Naive thymus-derived CD4-positive, alpha-beta T cell (primary cell): Measurements from ENCODE around the gene PDE6G. TPM values are rescaled to one million over a fixed set of nuclear protein-coding genes. Genes with fewer than 3 reads are reported as not detected.

ENCODE experiments used
- ATAC-seq: fragments of 150-1000 bp; cut with Tn5 transposase; 2 replicates; pipeline ENCODE4 v1.10.0; 2021; ENCODE audit warnings: mild to moderate bottlenecking, moderate library complexity
- CTCF ChIA-PET: fragments of 350-600 bp; sonication (Branson Sonifier 250); formaldehyde crosslinking; loops from one replicate; lab custom pipeline; 2021; ENCODE audit warnings: antibody characterized with exemption; lab: Charles Lee
- POLR2A ChIA-PET: fragments of 350-600 bp; sonication (Branson Sonifier 250); formaldehyde crosslinking; loops from one replicate; lab custom pipeline; 2021; ENCODE audit warnings: antibody characterized with exemption, inconsistent platforms; lab: Charles Lee
- DNase-seq, 9 donors: peaks; one replicate each; pipeline versions ENCODE4 v3.0.0 to v3.0.0-alpha.2; 2020 to 2022; ENCODE audit warnings: mixed read lengths in 1 of 9
- H3K27ac ChIP-seq: one replicate; pipeline ENCODE4 v1.7.0; 2013; ENCODE audit warnings: mild to moderate bottlenecking, low read depth, low read length, moderate library complexity
- H3K27me3 ChIP-seq, 2 donors: one replicate each; pipeline ENCODE4 v1.7.0; 2013; ENCODE audit warnings: low read length in 2 of 2, mild to moderate bottlenecking in 2 of 2, moderate library complexity in 2 of 2; ENCODE audit not compliant: control insufficient read depth in 2 of 2, insufficient read depth in 2 of 2
- H3K36me3 ChIP-seq, 3 experiments: 1 replicate in 2 of 3; 2 replicates in 1 of 3; pipeline ENCODE4 v1.7.0; 2013; ENCODE audit warnings: low read length in 3 of 3, mild to moderate bottlenecking in 3 of 3, moderate library complexity in 1 of 3; ENCODE audit not compliant: insufficient read depth in 3 of 3, control insufficient read depth in 2 of 3
- H3K4me1 ChIP-seq, 2 donors: one replicate each; pipeline ENCODE4 v1.7.0; 2013; ENCODE audit warnings: low read length in 2 of 2, mild to moderate bottlenecking in 2 of 2, moderate library complexity in 1 of 2; ENCODE audit not compliant: control insufficient read depth in 2 of 2, insufficient read depth in 2 of 2
- H3K4me3 ChIP-seq: 2 replicates; pipeline ENCODE4 v1.7.0; 2013; ENCODE audit warnings: mild to moderate bottlenecking, low read length
- H3K9me3 ChIP-seq, 3 experiments: 1 replicate in 2 of 3; 2 replicates in 1 of 3; pipeline ENCODE4 v1.7.0; 2013; ENCODE audit warnings: low read length in 3 of 3; ENCODE audit not compliant: control insufficient read depth in 2 of 3
- H3K27ac Mint-ChIP-seq, 9 donors: one replicate each; pipeline ENCODE4 v1.8.0; 2020 to 2022; ENCODE audit warnings: mixed read lengths in 9 of 9, mild to moderate bottlenecking in 8 of 9, moderate library complexity in 5 of 9, inconsistent platforms in 2 of 9
- H3K27me3 Mint-ChIP-seq, 5 donors: one replicate each; pipeline ENCODE4 v1.8.0; 2021 to 2022; ENCODE audit warnings: mixed read lengths in 5 of 5, mild to moderate bottlenecking in 1 of 5
- H3K36me3 Mint-ChIP-seq, 5 donors: one replicate each; pipeline ENCODE4 v1.8.0; 2020 to 2022; ENCODE audit warnings: mixed read lengths in 5 of 5, mild to moderate bottlenecking in 3 of 5, inconsistent platforms in 1 of 5
- H3K4me1 Mint-ChIP-seq, 7 donors: one replicate each; pipeline ENCODE4 v1.8.0; 2020 to 2022; ENCODE audit warnings: mixed read lengths in 7 of 7, mild to moderate bottlenecking in 3 of 7, inconsistent platforms in 1 of 7
- H3K4me3 Mint-ChIP-seq, 10 donors: one replicate each; pipeline ENCODE4 v1.8.0; 2020 to 2022; ENCODE audit warnings: mild to moderate bottlenecking in 10 of 10, mixed read lengths in 10 of 10, moderate library complexity in 6 of 10, inconsistent platforms in 2 of 10
- H3K9me3 Mint-ChIP-seq, 11 donors: one replicate each; pipeline ENCODE4 v1.8.0; 2020 to 2022; ENCODE audit warnings: mixed read lengths in 11 of 11, mild to moderate bottlenecking in 4 of 11, inconsistent platforms in 1 of 11, moderate library complexity in 1 of 11
- intact Hi-C, 2 donors: fragments of 100-400 bp; cut with micrococcal nuclease; formaldehyde crosslinking; loops; one replicate each; pipeline ENCODE4 v1.15.1; 2023
- polyA plus RNA-seq, 2 donors: library from polyadenylated mRNA; unstranded; fragments of 300-500 nt; fragmentation: Illumina TruSeq; gene quantifications; one replicate each; pipeline ENCODE4 v1.2.3, GENCODE V29; 2021
- total RNA-seq, 6 experiments: library from RNA in 5 of 6; stranded (reverse) in 5 of 6; gene quantifications; 1 replicate in 5 of 6; 2 replicates in 1 of 6; pipeline ENCODE4 v1.2.3 and lab custom pipeline; 2021 to 2026

Gene PDE6G
- total and polyA plus RNA-seq, 7 experiments from 2014 or later, result 1.0 to 28.0 (median 2.0) TPM

DNA sequence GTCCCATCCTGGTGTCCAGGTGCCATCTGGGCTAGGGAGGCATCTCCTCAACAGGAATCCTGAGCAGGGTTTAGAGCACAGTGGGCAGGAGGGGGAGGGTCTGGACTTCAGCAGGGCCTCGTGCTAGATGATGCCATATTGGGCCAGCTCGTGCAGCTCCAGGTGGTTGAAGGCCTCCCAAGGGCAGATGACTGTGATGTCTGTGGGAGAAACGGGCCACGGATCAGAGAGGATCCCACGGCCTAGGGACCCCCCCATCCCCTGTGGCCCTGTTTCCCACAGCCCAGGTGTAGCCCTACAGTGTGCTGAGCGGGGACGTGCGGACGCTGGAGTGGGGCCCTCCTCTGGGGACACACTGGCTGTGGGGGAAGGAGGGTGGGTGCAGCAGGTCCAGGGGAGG lies 5.4 kb downstream of the PDE6G start:
- intact Hi-C loops, result no loop called here
- H3K27ac Mint-ChIP-seq, result no peak overlapping the region
- peaks cover 8 to 24% (median 16%) of the 10 kb centered on the region in 7 donors for H3K4me1 Mint-ChIP-seq
- peaks cover 0 to 6% (median 0%) of the 10 kb centered on the region in 5 donors for H3K36me3 Mint-ChIP-seq
- peaks cover 0 to 14% (median 0%) of the 10 kb centered on the region in 11 donors for H3K9me3 Mint-ChIP-seq
- Histone ChIP-seq H3K27ac (no peak overlapping the region), H3K4me3 (no peak overlapping the region), H3K27me3 (peaks cover 0 to 8% of the 10 kb centered on the region in 2 donors), H3K9me3 (peaks cover 0 to 11% (median 0%) of the 10 kb centered on the region in 3 experiments), H3K4me1 (peaks cover 0 to 5% of the 10 kb centered on the region in 2 donors), H3K36me3 (no peaks in the 10 kb centered on the region)
- no peak for ATAC-seq
- ChIA-PET POLR2A (no interaction called here), CTCF (no interaction called here)
- no peak overlapping the region for H3K4me3 Mint-ChIP-seq
- peaks cover 4 to 27% (median 15%) of the 10 kb centered on the region in 5 donors for H3K27me3 Mint-ChIP-seq
- DNase-seq, result no peak

DNA sequence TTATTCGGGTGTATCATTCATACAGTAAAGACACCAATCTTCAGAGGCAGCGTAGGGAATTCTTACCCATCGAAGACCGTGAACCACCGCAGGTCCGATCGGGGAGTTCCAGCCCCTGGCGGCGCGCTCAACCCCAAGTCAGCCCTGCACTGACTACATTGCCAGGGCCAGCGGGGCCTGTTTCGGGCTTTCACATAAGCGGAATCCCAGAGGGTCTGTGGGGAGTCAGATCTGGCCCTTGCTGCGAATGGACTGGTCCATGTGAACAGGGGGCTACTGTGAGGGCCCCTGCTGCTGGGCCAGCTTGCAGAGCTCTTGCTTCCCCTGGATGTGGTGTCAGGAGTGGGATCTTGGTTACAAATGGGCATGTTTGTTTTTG lies 7.6 kb downstream of the PDE6G start:
- H3K36me3 Mint-ChIP-seq, result peaks cover 0 to 6% (median 0%) of the 10 kb centered on the region in 5 donors
- CTCF ChIA-PET, result no interaction called here
- no peak for DNase-seq

DNA sequence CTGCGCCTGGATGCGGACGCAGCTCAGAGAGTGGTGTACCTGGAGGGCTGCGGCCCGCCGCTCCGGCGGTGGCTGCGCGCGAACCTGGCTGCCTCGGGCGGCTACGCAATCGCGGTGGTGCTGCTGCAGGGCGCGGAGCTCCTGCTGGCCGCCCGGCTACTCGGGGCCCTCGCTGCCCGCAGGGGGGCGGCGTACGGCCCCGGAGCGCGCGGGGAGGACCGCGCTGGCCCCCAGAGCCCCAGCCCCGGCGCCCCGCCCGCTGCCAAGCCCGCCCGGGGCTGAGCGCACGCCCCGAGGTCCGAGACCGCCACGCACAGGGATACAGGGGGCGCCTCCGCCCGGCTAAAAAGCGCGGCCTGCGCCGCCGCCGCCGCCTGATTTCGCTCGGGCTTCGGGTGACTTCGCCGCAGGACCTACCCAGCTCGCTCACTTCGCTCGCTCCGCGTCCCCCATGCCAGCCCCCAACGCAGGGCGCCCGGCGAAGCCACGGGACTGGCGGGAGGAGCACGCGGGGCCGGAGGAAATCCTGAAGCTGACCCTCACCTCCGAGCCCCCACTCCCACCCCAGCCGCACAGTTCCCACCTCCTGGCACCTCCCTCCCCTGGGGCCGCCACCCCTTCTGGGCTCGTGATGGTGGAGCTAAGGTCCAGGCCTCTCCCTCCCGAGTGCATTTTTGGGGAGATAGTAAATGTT lies 8.2 kb downstream of the PDE6G start:
- no peak overlapping the region for H3K4me3 ChIP-seq
- peaks cover 0 to 3% (median 0%) of the 10 kb centered on the region in 5 donors for H3K36me3 Mint-ChIP-seq
- no peak overlapping the region for H3K4me3 Mint-ChIP-seq
- H3K27me3 ChIP-seq, result peaks cover 0 to 4% of the 10 kb centered on the region in 2 donors
- H3K27ac Mint-ChIP-seq, result no peak overlapping the region
- H3K9me3 ChIP-seq, result peaks cover 0 to 11% (median 0%) of the 10 kb centered on the region in 3 experiments
- ATAC-seq (no peak), DNase-seq (no peak)
- peaks cover 0 to 14% (median 0%) of the 10 kb centered on the region in 11 donors for H3K9me3 Mint-ChIP-seq
- ChIA-PET POLR2A (interaction anchor here (1.0 kb wide), 1 partner anchor 15 kb away, joined by 3 read pairs; no protein-coding TSS in a partner anchor), CTCF (no interaction called here)
- no peaks in the 10 kb centered on the region for H3K36me3 ChIP-seq
- peaks cover 2 to 12% (median 4%) of the 10 kb centered on the region in 7 donors for H3K4me1 Mint-ChIP-seq
- no peak overlapping the region for H3K27ac ChIP-seq
- H3K4me1 ChIP-seq, result peaks cover 0 to 2% of the 10 kb centered on the region in 2 donors
- intact Hi-C loops, result no loop called here
- H3K27me3 Mint-ChIP-seq, result peaks cover 4 to 27% (median 15%) of the 10 kb centered on the region in 5 donors

More for the DNA sequence above, 7.6 kb downstream of the PDE6G start:
- Mint-ChIP-seq H3K4me3 (no peak overlapping the region), H3K27me3 (peaks cover 4 to 27% (median 15%) of the 10 kb centered on the region in 5 donors), H3K4me1 (peaks cover 7 to 17% (median 9%) of the 10 kb centered on the region in 7 donors), H3K27ac (no peak overlapping the region), H3K9me3 (peaks cover 0 to 14% (median 0%) of the 10 kb centered on the region in 11 donors)
- intact Hi-C loops, result no loop called here
- Histone ChIP-seq H3K4me1 (peaks cover 0 to 5% of the 10 kb centered on the region in 2 donors), H3K4me3 (no peak overlapping the region), H3K9me3 (peaks cover 0 to 11% (median 0%) of the 10 kb centered on the region in 3 experiments), H3K36me3 (no peaks in the 10 kb centered on the region), H3K27me3 (peaks cover 0 to 8% of the 10 kb centered on the region in 2 donors), H3K27ac (no peak overlapping the region)
- ATAC-seq, result no peak
- POLR2A ChIA-PET, result interaction anchor here (1.0 kb wide), 1 partner anchor 14 kb away, joined by 3 read pairs; no protein-coding TSS in a partner anchor

DNA sequence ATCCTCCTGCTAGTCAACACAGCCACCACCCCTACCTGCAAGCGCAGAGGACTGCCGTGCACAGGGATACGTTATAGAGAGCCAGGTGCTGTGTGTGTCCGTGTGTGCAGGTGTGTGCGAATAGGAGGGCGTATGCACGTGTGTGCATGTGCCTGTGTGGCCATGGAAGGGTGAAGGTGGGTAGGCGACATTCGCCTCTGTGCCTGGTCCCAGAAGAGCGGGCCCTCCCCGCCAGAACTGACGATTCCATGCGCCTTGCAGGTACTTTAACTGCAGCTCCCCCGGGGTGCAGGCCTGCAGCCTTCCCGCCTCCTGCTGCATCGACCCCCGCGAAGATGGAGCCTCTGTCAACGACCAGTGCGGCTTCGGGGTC lies 8.7 kb downstream of the PDE6G start:
- DNase-seq (no peak), ATAC-seq (no peak)
- Histone ChIP-seq H3K27me3 (peaks cover 0 to 4% of the 10 kb centered on the region in 2 donors), H3K4me3 (no peak overlapping the region), H3K27ac (no peak overlapping the region), H3K4me1 (no peaks in the 10 kb centered on the region), H3K36me3 (no peaks in the 10 kb centered on the region), H3K9me3 (peaks cover 0 to 11% (median 0%) of the 10 kb centered on the region in 3 experiments)
- peaks cover 0 to 7% (median 4%) of the 10 kb centered on the region in 7 donors for H3K4me1 Mint-ChIP-seq
- intact Hi-C loops, result no loop called here
- no peak overlapping the region for H3K4me3 Mint-ChIP-seq
- peaks cover 0 to 14% (median 0%) of the 10 kb centered on the region in 11 donors for H3K9me3 Mint-ChIP-seq
- peaks cover 0 to 3% (median 0%) of the 10 kb centered on the region in 5 donors for H3K36me3 Mint-ChIP-seq
- POLR2A ChIA-PET, result no interaction called here
- peak overlapping the region in 1 of 9 donors; percentile 23 for H3K27ac Mint-ChIP-seq
- CTCF ChIA-PET, result no interaction called here
- peaks cover 4 to 27% (median 15%) of the 10 kb centered on the region in 5 donors for H3K27me3 Mint-ChIP-seq

DNA sequence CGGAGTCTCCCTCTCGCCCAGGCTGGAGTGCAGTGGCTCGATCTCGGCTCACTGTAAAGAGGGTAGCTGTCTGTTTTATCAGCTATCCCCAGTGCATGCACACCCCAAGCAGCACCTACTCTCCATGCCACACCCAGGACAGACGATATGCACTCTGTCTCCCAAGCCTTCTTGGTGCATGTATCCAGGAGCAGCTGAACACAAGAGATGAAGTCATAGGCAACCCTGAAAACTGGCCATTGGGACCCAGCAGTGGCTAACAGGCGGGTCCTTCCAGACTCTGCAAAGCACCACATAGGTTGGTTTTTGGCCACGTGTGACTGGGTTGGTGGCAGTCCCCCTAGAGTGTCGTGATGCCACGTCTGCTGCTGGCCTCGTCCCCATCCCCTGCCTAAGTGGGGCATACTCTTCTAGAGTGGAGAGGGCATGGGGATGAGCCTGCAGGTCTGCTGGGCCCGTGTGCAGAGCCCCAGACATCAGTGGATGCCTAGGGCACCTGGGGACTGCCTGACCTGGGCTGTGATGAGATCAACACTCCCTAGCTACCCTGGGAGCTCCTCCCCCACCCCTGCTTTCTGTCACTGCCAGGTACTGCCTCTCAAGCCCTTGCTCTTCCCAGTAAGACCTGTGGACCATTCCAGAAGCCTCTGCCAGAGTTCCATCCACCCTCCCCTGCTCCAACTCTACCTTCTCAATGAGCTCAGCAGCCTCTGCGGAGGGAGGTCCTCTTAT lies 9.3 kb downstream of the PDE6G start:
- Mint-ChIP-seq H3K4me1 (peaks cover 0 to 5% (median 3%) of the 10 kb centered on the region in 7 donors), H3K27ac (peak overlapping the region in 2 of 9 donors; percentile 23 to 56), H3K9me3 (peaks cover 0 to 14% (median 0%) of the 10 kb centered on the region in 11 donors), H3K4me3 (no peak overlapping the region), H3K36me3 (peaks cover 0 to 3% (median 0%) of the 10 kb centered on the region in 5 donors), H3K27me3 (peaks cover 4 to 27% (median 14%) of the 10 kb centered on the region in 5 donors)
- no peaks in the 10 kb centered on the region for H3K4me1 ChIP-seq
- intact Hi-C loops, result no loop called here
- H3K4me3 ChIP-seq, result no peak overlapping the region
- peaks cover 0 to 4% of the 10 kb centered on the region in 2 donors for H3K27me3 ChIP-seq
- DNase-seq (no peak), ATAC-seq (no peak)
- POLR2A ChIA-PET, result interaction anchor here (0.7 kb wide), 1 partner anchor 10 kb away, joined by 3 read pairs; no protein-coding TSS in a partner anchor
- no peaks in the 10 kb centered on the region for H3K36me3 ChIP-seq
- CTCF ChIA-PET, result no interaction called here
- H3K27ac ChIP-seq, result no peak overlapping the region
- peaks cover 0 to 11% (median 0%) of the 10 kb centered on the region in 3 experiments for H3K9me3 ChIP-seq
